ENCODE results near the gene PAAF1.

DNA sequence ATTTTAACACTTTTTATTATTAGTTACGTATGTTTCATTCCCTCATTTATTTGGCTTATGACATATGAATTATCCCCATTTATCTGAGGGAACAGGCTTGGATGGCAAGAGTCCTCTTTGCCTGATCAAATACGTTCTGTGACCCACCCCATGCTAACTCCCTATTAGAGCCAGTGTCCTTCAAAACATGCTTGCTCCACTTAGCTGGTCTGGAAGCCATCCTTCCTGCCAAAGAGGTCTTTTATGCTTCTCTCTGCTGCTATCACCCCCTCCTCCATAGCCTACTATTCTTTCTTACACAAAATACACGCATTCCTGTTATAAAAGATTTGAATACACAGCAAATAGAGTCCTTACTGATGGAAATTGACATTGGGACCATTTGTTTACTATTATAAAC lies 6.5 kb upstream of the PAAF1 start:
- no peak for TF ChIP-seq CTCF (IDR thresholded peaks at IDR 0.05)
- no peak for TF ChIP-seq POLR2AphosphoS5 (IDR thresholded peaks at IDR 0.05)
- no peak for TF ChIP-seq POLR2A (IDR thresholded peaks at IDR 0.05)
- TF ChIP-seq EP300 (IDR thresholded peaks at IDR 0.05), result no peak

All from suprapubic skin (tissue), 4 donors.